OCI-LY7 (cell line): ENCODE data around the gene UHRF1.

Source experiments
- EZH2phosphoT487 ChIP-seq: fragments of 200-600 bp; sonication (generic); IDR thresholded peaks from 2 replicates; pipeline ENCODE4 v1.6.1; 2018; ENCODE audit warnings: low read depth, borderline replicate concordance, mild to moderate bottlenecking, mixed run types, antibody characterized with exemption, low read length, moderate library complexity, mixed read lengths
- TF ChIP-seq, protein P1 (sequence below): fragments of 200-600 bp; sonication (generic); conservative IDR thresholded peaks from 2 replicates; pipeline ENCODE4 v1.5.1; 2014; ENCODE audit warnings: mild to moderate bottlenecking, antibody characterized with exemption, low read length, moderate library complexity, mixed read lengths

DNA sequence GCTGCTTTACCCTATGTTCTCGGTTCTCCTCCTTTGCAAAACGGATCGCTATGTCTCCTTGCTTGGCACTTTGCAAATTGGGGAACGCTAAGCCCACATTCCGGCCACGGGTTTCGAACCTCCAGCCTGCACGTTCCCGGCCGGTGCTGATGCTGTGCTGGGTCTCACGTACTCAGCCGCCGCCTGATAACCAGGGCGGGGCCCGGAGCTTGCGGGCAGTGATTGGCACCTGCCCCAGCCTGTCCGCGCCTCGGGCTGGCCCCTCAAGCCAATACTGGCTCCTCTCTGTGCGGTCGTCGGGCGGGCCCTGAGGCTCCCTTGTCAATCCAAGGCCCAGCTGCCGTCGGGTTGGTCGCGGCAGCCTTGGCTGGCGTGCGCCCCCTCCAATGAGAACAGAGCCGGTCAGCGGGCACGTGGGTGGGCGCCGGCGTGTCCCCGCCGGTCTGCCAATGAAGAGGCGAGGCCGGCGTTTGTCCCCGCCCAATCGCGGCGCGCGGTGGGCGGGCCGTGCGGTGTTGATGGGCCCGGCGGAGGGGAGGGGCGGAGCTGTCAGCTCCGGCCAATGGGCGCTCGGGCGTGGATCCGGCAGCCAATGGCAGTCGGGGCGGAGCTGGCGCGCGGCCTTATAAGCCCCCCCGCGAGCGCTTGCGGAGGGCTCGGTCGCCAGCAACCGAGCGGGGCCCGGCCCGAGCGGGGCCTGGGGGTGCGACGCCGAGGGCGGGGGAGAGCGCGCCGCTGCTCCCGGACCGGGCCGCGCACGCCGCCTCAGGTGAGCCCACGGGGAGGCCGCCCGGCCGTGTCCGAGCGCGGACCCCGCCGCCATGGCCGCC, 59.4 kb downstream of the UHRF1 start, which contains the start of gene KDM4B:
- TF ChIP-seq, protein P1, sequence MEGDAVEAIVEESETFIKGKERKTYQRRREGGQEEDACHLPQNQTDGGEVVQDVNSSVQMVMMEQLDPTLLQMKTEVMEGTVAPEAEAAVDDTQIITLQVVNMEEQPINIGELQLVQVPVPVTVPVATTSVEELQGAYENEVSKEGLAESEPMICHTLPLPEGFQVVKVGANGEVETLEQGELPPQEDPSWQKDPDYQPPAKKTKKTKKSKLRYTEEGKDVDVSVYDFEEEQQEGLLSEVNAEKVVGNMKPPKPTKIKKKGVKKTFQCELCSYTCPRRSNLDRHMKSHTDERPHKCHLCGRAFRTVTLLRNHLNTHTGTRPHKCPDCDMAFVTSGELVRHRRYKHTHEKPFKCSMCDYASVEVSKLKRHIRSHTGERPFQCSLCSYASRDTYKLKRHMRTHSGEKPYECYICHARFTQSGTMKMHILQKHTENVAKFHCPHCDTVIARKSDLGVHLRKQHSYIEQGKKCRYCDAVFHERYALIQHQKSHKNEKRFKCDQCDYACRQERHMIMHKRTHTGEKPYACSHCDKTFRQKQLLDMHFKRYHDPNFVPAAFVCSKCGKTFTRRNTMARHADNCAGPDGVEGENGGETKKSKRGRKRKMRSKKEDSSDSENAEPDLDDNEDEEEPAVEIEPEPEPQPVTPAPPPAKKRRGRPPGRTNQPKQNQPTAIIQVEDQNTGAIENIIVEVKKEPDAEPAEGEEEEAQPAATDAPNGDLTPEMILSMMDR = no peak
- no peak for TF ChIP-seq EZH2phosphoT487
